Peyer's patch (tissue), 4 donors: Measurements from ENCODE around the gene SOCS1.

Experiments used
- POLR2A ChIP-seq, 2 donors: fragments of 450-650 bp; IDR thresholded peaks; one replicate each; pipeline ENCODE4 v1.5.1; 2017; ENCODE audit warnings: antibody characterized with exemption in 2 of 2, mild to moderate bottlenecking in 2 of 2, moderate library complexity in 2 of 2
- TF ChIP-seq, protein P1 (sequence below), 6 experiments: fragments of 450-650 bp in 4 of 6; fragments of 200-600 bp in 2 of 6; sonication (generic) in 1 of 6; IDR thresholded peaks; one replicate each; pipeline ENCODE4 v1.5.1; 2017 to 2019; ENCODE audit warnings: antibody characterized with exemption in 6 of 6, mild to moderate bottlenecking in 3 of 6, moderate library complexity in 1 of 6

DNA sequence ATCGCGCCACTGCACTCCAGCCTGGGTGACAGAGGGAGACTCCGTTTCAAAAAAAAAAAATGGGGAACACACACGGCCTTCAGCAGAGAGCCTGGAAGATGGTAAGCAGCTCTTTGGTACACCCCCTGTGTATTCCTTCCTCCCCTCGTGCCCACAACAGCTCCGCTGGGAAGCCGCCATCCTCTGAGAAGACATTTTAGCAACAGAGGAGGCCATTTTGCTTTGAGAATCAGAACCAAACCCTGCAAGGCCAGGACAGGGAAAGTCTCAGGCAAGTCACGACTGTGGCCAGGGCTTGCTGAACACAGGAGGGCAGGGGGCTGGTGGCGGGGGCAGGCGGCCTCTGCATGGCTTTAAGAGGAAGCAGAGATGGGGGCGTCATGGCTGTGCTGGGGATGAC, 45.7 kb downstream of the SOCS1 start:
- TF ChIP-seq, protein P1, sequence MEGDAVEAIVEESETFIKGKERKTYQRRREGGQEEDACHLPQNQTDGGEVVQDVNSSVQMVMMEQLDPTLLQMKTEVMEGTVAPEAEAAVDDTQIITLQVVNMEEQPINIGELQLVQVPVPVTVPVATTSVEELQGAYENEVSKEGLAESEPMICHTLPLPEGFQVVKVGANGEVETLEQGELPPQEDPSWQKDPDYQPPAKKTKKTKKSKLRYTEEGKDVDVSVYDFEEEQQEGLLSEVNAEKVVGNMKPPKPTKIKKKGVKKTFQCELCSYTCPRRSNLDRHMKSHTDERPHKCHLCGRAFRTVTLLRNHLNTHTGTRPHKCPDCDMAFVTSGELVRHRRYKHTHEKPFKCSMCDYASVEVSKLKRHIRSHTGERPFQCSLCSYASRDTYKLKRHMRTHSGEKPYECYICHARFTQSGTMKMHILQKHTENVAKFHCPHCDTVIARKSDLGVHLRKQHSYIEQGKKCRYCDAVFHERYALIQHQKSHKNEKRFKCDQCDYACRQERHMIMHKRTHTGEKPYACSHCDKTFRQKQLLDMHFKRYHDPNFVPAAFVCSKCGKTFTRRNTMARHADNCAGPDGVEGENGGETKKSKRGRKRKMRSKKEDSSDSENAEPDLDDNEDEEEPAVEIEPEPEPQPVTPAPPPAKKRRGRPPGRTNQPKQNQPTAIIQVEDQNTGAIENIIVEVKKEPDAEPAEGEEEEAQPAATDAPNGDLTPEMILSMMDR (IDR thresholded peaks at IDR 0.05) = no peak
- TF ChIP-seq POLR2A (IDR thresholded peaks at IDR 0.05) = no peak
